GM23338 (cell line): ENCODE measurements around the gene AP1S3.

ENCODE experiments used
- EZH2 ChIP-seq: fragments of 200-600 bp; sonication (generic); IDR thresholded peaks from one replicate; pipeline ENCODE4 v1.8.0; 2017; ENCODE audit warnings: antibody characterized with exemption, mild to moderate bottlenecking, low read depth; ENCODE audit not compliant: unreplicated experiment
- TF ChIP-seq, protein P1 (sequence below), 2 experiments: fragments of 200-600 bp in 1 of 2; sonication (generic) in 1 of 2; conservative IDR thresholded peaks; 2 replicates each; pipeline versions ENCODE4 v1.5.1 to v1.6.1; 2016 to 2017; ENCODE audit warnings: antibody characterized with exemption in 2 of 2, low read depth in 2 of 2, mild to moderate bottlenecking in 2 of 2, moderate library complexity in 1 of 2

DNA sequence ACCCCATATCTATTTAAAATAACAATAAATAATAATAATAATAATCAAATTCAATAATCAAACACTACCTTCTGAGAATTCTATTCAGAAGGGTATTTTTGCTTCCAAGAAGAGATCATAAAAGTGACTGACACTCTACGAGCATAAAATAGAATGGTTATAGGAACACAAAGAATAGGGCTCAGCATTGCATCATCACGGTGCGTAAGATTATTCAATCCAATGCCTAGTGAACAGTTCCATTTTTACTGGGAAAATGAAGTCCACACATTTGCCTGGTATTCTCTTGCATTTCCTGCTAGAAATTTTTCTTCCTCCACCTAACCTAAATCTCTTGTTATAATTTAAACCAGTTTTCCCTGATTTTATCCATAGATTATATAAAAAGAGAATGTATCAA lies 55.8 kb downstream of the AP1S3 start:
- TF ChIP-seq, protein P1, sequence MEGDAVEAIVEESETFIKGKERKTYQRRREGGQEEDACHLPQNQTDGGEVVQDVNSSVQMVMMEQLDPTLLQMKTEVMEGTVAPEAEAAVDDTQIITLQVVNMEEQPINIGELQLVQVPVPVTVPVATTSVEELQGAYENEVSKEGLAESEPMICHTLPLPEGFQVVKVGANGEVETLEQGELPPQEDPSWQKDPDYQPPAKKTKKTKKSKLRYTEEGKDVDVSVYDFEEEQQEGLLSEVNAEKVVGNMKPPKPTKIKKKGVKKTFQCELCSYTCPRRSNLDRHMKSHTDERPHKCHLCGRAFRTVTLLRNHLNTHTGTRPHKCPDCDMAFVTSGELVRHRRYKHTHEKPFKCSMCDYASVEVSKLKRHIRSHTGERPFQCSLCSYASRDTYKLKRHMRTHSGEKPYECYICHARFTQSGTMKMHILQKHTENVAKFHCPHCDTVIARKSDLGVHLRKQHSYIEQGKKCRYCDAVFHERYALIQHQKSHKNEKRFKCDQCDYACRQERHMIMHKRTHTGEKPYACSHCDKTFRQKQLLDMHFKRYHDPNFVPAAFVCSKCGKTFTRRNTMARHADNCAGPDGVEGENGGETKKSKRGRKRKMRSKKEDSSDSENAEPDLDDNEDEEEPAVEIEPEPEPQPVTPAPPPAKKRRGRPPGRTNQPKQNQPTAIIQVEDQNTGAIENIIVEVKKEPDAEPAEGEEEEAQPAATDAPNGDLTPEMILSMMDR (conservative IDR thresholded peaks at IDR 0.05; ENCODE audit: low read depth in 2 of 2): no peak
- no peak for TF ChIP-seq EZH2
